ENCODE results near the gene URAD.

Gene URAD

DNA sequence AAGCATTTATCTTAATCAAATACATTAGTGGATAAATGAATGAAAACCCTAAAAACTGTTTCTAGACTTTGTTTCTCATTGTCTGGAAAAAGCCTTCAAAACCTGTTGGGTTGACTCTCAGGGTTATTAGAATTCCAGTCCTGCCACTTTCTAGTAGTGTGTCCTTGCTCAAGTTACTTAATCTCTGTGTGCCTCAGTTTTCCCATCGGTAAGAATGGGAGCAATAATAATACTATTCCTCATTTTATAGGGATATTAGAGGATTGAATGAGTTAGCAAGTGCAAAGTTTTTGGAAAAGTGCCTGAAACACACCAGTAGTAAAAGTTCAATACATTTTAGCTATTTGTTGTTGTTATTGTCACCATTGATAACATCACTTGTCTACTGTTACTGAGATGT is 2.9 kb downstream of the URAD start:
- no peak overlapping the region for H2AFZ ChIP-seq (ENCODE audit: low read depth, low read length)
- no peaks in the 10 kb centered on the region for H3K9me3 ChIP-seq (ENCODE audit: insufficient read depth, low read length, severe bottlenecking)
- H3K79me2 ChIP-seq (ENCODE audit: insufficient read depth, low read length), result no peaks in the 10 kb centered on the region
- H3K36me3 ChIP-seq (ENCODE audit: insufficient read depth, low read length), result no peaks in the 10 kb centered on the region
- H3K4me1 ChIP-seq (ENCODE audit: insufficient read depth, low read length), result peaks cover 4% of the 10 kb centered on the region; the same call in 1 of the 2 replicates
- no peak for DNase-seq
- H3K27me3 ChIP-seq (ENCODE audit: insufficient read depth, low read length, poor library complexity), result peaks cover 3% of the 10 kb centered on the region
- H3K27ac ChIP-seq (ENCODE audit: low read length), result no peak overlapping the region
- H3K4me3 ChIP-seq (ENCODE audit: low read depth in 1 of 2, low read length in 2 of 2), result no peak overlapping the region
- no peak for ATAC-seq (ENCODE audit: insufficient read depth, low read depth)
- TF ChIP-seq CTCF (IDR thresholded peaks at IDR 0.05; ENCODE audit: borderline replicate concordance, extremely low read depth, low read length, poor library complexity, severe bottlenecking) (no peak), EZH2 (IDR thresholded peaks at IDR 0.05; ENCODE audit: borderline replicate concordance, low read depth, low read length, severe bottlenecking) (no peak)
- H4K20me1 ChIP-seq (ENCODE audit: insufficient read depth, low read length), result no peaks in the 10 kb centered on the region
- H3K4me2 ChIP-seq (ENCODE audit: insufficient read depth, low read length), result no peak overlapping the region
- H3K9ac ChIP-seq (ENCODE audit: low read depth, low read length), result no peak overlapping the region

- no peak overlapping the region for H3K4me2 ChIP-seq (ENCODE audit: insufficient read depth, low read length)
- no peaks in the 10 kb centered on the region for H3K79me2 ChIP-seq (ENCODE audit: insufficient read depth, low read length)
- TF ChIP-seq EZH2 (IDR thresholded peaks at IDR 0.05; ENCODE audit: borderline replicate concordance, low read depth, low read length, severe bottlenecking) (no peak), CTCF (IDR thresholded peaks at IDR 0.05; ENCODE audit: borderline replicate concordance, extremely low read depth, low read length, poor library complexity, severe bottlenecking) (no peak)
- ATAC-seq (ENCODE audit: insufficient read depth, low read depth), result no peak
- H3K4me3 ChIP-seq (ENCODE audit: low read depth in 1 of 2, low read length in 2 of 2), result no peak overlapping the region
- no peak for DNase-seq
- H2AFZ ChIP-seq (ENCODE audit: low read depth, low read length), result no peak overlapping the region
- H3K9me3 ChIP-seq (ENCODE audit: insufficient read depth, low read length, severe bottlenecking), result no peaks in the 10 kb centered on the region
- H3K36me3 ChIP-seq (ENCODE audit: insufficient read depth, low read length), result no peaks in the 10 kb centered on the region
- H3K9ac ChIP-seq (ENCODE audit: low read depth, low read length), result no peak overlapping the region
- H4K20me1 ChIP-seq (ENCODE audit: insufficient read depth, low read length), result no peaks in the 10 kb centered on the region
- peaks cover 4% of the 10 kb centered on the region; the same call in 1 of the 2 replicates for H3K4me1 ChIP-seq (ENCODE audit: insufficient read depth, low read length)
- no peak overlapping the region for H3K27ac ChIP-seq (ENCODE audit: low read length)
- no peaks in the 10 kb centered on the region for H3K27me3 ChIP-seq (ENCODE audit: insufficient read depth, low read length, poor library complexity)
Measured at GRCh38 chr13:27982361-27982760, 6.1 kb downstream of the URAD start.

DNA sequence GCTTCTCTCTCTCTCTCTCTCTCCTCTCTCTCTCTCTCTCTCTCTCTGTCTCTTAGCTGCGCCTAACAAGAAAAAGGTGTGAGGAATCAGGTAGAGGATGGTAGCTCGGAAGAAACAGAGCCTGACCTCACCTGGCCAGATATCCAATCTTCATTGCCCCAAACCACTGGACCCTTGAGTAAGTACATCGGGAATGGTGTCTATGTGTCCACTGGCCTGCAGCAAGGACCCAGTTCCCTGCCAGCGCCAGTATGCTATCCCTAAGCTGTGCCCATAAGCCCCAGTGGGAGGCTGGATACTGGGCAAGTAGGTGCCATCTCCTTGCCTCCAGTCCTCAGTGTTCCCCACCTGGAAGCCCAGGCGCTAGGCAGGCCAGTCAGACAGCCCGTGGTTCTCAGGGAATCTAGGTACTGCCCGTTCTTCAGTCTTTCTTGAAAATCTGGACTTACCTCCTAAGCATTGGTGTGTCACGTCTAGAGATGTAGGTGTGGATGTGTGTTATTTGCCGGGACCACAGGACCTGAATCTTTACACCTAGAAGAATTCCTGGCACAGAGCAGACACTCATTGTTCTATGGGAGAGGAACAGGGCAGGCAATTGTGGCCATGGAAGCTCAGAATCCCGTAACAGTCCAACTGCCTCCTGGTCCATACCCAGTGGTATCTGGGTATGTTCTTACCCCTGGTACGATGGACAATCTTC is 7.3 kb downstream of the URAD start:
- DNase-seq, result no peak
- ATAC-seq (ENCODE audit: insufficient read depth, low read depth), result no peak
- Histone ChIP-seq H3K9me3 (ENCODE audit: insufficient read depth, low read length, severe bottlenecking) (no peaks in the 10 kb centered on the region), H3K27ac (ENCODE audit: low read length) (no peak overlapping the region), H3K4me1 (ENCODE audit: insufficient read depth, low read length) (peaks cover 4% of the 10 kb centered on the region; the same call in 1 of the 2 replicates), H2AFZ (ENCODE audit: low read depth, low read length) (no peak overlapping the region), H4K20me1 (ENCODE audit: insufficient read depth, low read length) (no peaks in the 10 kb centered on the region), H3K4me3 (ENCODE audit: low read depth in 1 of 2, low read length in 2 of 2) (no peak overlapping the region), H3K4me2 (ENCODE audit: insufficient read depth, low read length) (no peak overlapping the region), H3K79me2 (ENCODE audit: insufficient read depth, low read length) (no peaks in the 10 kb centered on the region), H3K9ac (ENCODE audit: low read depth, low read length) (no peak overlapping the region), H3K27me3 (ENCODE audit: insufficient read depth, low read length, poor library complexity) (no peaks in the 10 kb centered on the region), H3K36me3 (ENCODE audit: insufficient read depth, low read length) (no peaks in the 10 kb centered on the region)
- TF ChIP-seq EZH2 (IDR thresholded peaks at IDR 0.05; ENCODE audit: borderline replicate concordance, low read depth, low read length, severe bottlenecking), result no peak
- no peak for TF ChIP-seq CTCF (IDR thresholded peaks at IDR 0.05; ENCODE audit: borderline replicate concordance, extremely low read depth, low read length, poor library complexity, severe bottlenecking)

Measured in DND-41 (cell line).